IMR-90 (cell line): ENCODE results near the gene MCF2L2. TPM values are rescaled to one million over a fixed set of nuclear protein-coding genes. Genes with fewer than 3 reads are reported as not detected.

Source experiments
- ATAC-seq: fragments of 200-7000 bp; cut with Tn5 transposase; 2 replicates; pipeline ENCODE4 v1.9.1; 2020; ENCODE audit warnings: low read depth, mild to moderate bottlenecking, moderate library complexity
- BruUV-seq: library from RNA; stranded (reverse); fragments of 400-500 nt; replicated peaks from 2 replicates; lab custom pipeline; 2021; lab: Mats Ljungman, UMichigan
- CTCF ChIA-PET: fragments of 300-600 bp; formaldehyde crosslinking; extraction: SDS; loops from one replicate; lab custom pipeline; 2021; ENCODE audit warnings: antibody characterized with exemption; lab: Yijun Ruan, JAX
- POLR2A ChIA-PET: fragments of 300-600 bp; sonication (Branson Sonifier 250); formaldehyde crosslinking; loops from one replicate; lab custom pipeline; 2022; ENCODE audit warnings: antibody characterized with exemption; ENCODE audit not compliant: unreplicated experiment; lab: Charles Lee
- DNase-seq: peaks from one replicate; pipeline ENCODE4 v3.0.0; 2013
- H2AFZ ChIP-seq: replicated peaks from 2 replicates; pipeline ENCODE3; 2013; ENCODE audit warnings: low read length, mild to moderate bottlenecking; ENCODE audit not compliant: poor library complexity
- H2AK5ac ChIP-seq: 2 replicates; pipeline ENCODE4 v1.6.1; 2013; ENCODE audit warnings: low read depth, low read length, inconsistent platforms
- H2AK9ac ChIP-seq: replicated peaks from 2 replicates; pipeline ENCODE3; 2013; ENCODE audit warnings: mild to moderate bottlenecking, low read depth, low read length, moderate library complexity; ENCODE audit not compliant: poor library complexity
- H2BK120ac ChIP-seq: 2 replicates; pipeline ENCODE4 v1.6.1; 2013; ENCODE audit warnings: low read depth, low read length, inconsistent platforms
- H2BK15ac ChIP-seq: 3 replicates; pipeline ENCODE4 v1.6.1; 2013; ENCODE audit warnings: low read depth, low read length, inconsistent platforms
- H2BK20ac ChIP-seq: 2 replicates; pipeline ENCODE4 v1.6.1; 2013; ENCODE audit warnings: low read depth, mild to moderate bottlenecking, inconsistent platforms, low read length, moderate library complexity
- H2BK5ac ChIP-seq: 2 replicates; pipeline ENCODE4 v1.6.1; 2013; ENCODE audit warnings: mild to moderate bottlenecking, low read depth, low read length, inconsistent platforms; ENCODE audit not compliant: poor library complexity, severe bottlenecking
- H3K14ac ChIP-seq: replicated peaks from 2 replicates; pipeline ENCODE4 v1.6.1; 2013; ENCODE audit warnings: low read depth, low read length, inconsistent platforms
- H3K18ac ChIP-seq: 2 replicates; pipeline ENCODE4 v1.6.1; 2013; ENCODE audit warnings: low read depth, low read length, control low read depth
- H3K23ac ChIP-seq: 2 replicates; pipeline ENCODE4 v1.6.1; 2013; ENCODE audit warnings: low read depth, low read length, inconsistent platforms
- H3K27ac ChIP-seq: 2 replicates; pipeline ENCODE4 v1.5.1; 2013; ENCODE audit warnings: mild to moderate bottlenecking, control low read depth, low read length; ENCODE audit not compliant: insufficient read depth
- H3K27me3 ChIP-seq: 2 replicates; pipeline ENCODE4 v1.6.1; 2013; ENCODE audit warnings: low read length; ENCODE audit not compliant: control insufficient read depth, insufficient read depth
- H3K36me3 ChIP-seq: 2 replicates; pipeline ENCODE4 v1.6.1; 2013; ENCODE audit warnings: low read length, mixed read lengths; ENCODE audit not compliant: control insufficient read depth, insufficient read depth
- H3K4ac ChIP-seq: 2 replicates; pipeline ENCODE4 v1.6.1; 2013; ENCODE audit warnings: low read depth, low read length, inconsistent platforms
- H3K4me1 ChIP-seq: 2 replicates; pipeline ENCODE4 v1.6.1; 2013; ENCODE audit warnings: low read length, mixed read lengths; ENCODE audit not compliant: control insufficient read depth, insufficient read depth
- H3K4me2 ChIP-seq: 2 replicates; pipeline ENCODE4 v1.6.1; 2013; ENCODE audit warnings: low read depth, mild to moderate bottlenecking, control low read depth, low read length, moderate library complexity
- H3K4me3 ChIP-seq: 2 replicates; pipeline ENCODE4 v1.5.1; 2013; ENCODE audit warnings: low read depth, mild to moderate bottlenecking, control low read depth, low read length, moderate library complexity; ENCODE audit not compliant: insufficient read depth
- H3K56ac ChIP-seq: 2 replicates; pipeline ENCODE4 v1.6.1; 2013; ENCODE audit warnings: low read length, inconsistent platforms; ENCODE audit not compliant: insufficient read depth; ENCODE audit errors: extremely low read depth
- H3K79me1 ChIP-seq, 2 experiments: 2 replicates each; pipeline ENCODE4 v1.6.1; 2013; ENCODE audit warnings: low read length in 2 of 2, inconsistent platforms in 1 of 2, low read depth in 1 of 2
- H3K9ac ChIP-seq: 2 replicates; pipeline ENCODE4 v1.6.1; 2013; ENCODE audit warnings: low read depth, low read length, control low read depth
- H3K9me1 ChIP-seq: 2 replicates; pipeline ENCODE4 v1.6.1; 2013; ENCODE audit warnings: low read length, inconsistent platforms; ENCODE audit not compliant: insufficient read depth
- H3K9me3 ChIP-seq: 2 replicates; pipeline ENCODE4 v1.6.1; 2013; ENCODE audit warnings: low read length; ENCODE audit not compliant: control insufficient read depth, insufficient read depth
- H4K20me1 ChIP-seq: 2 replicates; pipeline ENCODE4 v1.6.1; 2013; ENCODE audit warnings: low read length, inconsistent platforms; ENCODE audit not compliant: insufficient read depth
- H4K5ac ChIP-seq: 2 replicates; pipeline ENCODE4 v1.6.1; 2013; ENCODE audit warnings: mild to moderate bottlenecking, low read depth, low read length, control low read depth
- H4K8ac ChIP-seq, 2 experiments: 2 replicates each; pipeline ENCODE4 v1.6.1; 2013; ENCODE audit warnings: low read depth in 2 of 2, low read length in 2 of 2, control low read depth in 1 of 2, inconsistent platforms in 1 of 2
- H4K91ac ChIP-seq: 2 replicates; pipeline ENCODE4 v1.6.1; 2013; ENCODE audit warnings: low read depth, low read length, inconsistent platforms; ENCODE audit not compliant: insufficient read depth
- BHLHE40 ChIP-seq: fragments of 150-350 bp; IDR thresholded peaks from 2 replicates; pipeline ENCODE4 v1.6.1; 2016; ENCODE audit warnings: mild to moderate bottlenecking, low read depth, low read length
- WGBS, 2 experiments: methylation state at CpG; one replicate each; pipeline versions ENCODE4 v1.1.5 to v1.1.7; 2013; ENCODE audit warnings: missing lambda C conversion rate in 2 of 2; ENCODE audit not compliant: insufficient read length in 1 of 2; ENCODE audit errors: extremely low coverage in 2 of 2; 5-methylcytosine and 5-hydroxymethylcytosine counted together
- dilution Hi-C: fragments of 300-500 bp; cut with HindIII; formaldehyde crosslinking; loops from one replicate; pipeline ENCODE4 v1.14.3; 2018; ENCODE audit warnings: low sequenced_read_pairs; ENCODE audit not compliant: unreplicated experiment
- in situ Hi-C: fragments of 300-500 bp; cut with MboI; formaldehyde crosslinking; loops from 3 replicates; pipeline ENCODE4 v1.14.3; 2019; ENCODE audit warnings: low sequenced_read_pairs, inconsistent platforms, mixed read lengths
- intact Hi-C: fragments of 100-400 bp; cut with micrococcal nuclease; formaldehyde crosslinking; loops from 2 replicates; pipeline ENCODE4 v1.10.0; 2022
- polyA plus RNA-seq, 3 experiments: library from polyadenylated mRNA; depleted of rRNA; stranded (reverse); fragments of >200 nt; gene quantifications; 2 replicates each; pipeline ENCODE4 v1.2.3, GENCODE V29; 2012; ENCODE audit warnings: low replicate concordance in 1 of 3
- total RNA-seq: library from RNA; depleted of rRNA; stranded (reverse); fragments of >200 nt; gene quantifications from 2 replicates; pipeline ENCODE4 v1.2.3, GENCODE V29; 2012

The MCF2L2 gene
- total and polyA plus RNA-seq, 2 of the 4 experiments (the other 2 are of a cell fraction): under 0.01 TPM; not detected in 1

DNA sequence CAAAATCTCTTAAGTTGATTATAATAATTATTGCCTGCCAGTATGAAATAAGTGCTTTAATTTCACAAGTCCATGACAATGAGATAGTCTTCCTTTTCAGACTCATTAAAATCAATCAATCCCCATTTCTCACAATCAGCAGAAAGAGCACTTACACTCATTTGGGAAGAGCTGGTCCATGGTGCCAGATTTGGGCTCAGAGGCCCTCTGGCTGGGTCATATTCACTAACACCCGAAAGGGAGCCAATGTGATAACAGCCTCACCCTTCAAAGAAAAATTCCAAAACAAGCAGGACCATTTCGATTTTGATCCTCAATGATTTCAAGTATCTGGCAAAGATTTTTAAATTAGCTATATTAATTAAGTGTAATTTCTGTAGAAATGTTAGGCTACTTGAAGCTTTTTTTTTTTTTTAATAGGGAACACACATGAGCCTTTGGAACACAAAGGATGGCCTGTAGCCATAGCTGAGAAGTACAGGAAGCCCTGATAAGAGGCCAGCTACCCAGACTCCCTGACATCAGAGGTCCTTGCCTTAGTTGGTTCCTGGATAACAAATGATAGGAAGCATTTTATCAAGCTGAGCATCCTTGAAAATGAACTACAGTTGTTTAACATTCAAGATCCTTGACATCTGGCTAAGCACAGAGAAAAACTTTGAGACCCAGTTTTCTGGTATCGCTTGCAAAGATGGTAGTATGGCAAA lies 17.1 kb downstream of the MCF2L2 start:
- Histone ChIP-seq H2BK20ac (no peak overlapping the region), H2AK5ac (no peak overlapping the region), H4K5ac (no peak overlapping the region), H3K18ac (no peak overlapping the region), H2BK15ac (no peak overlapping the region), H4K8ac (no peak overlapping the region), H3K4me2 (no peak overlapping the region), H2AFZ (no peak overlapping the region), H3K9me3 (no peaks in the 10 kb centered on the region), H3K4me3 (no peak overlapping the region), H3K56ac (no peak overlapping the region), H3K14ac (no peak overlapping the region), H3K23ac (no peak overlapping the region), H4K91ac (no peak overlapping the region), H3K4me1 (no peaks in the 10 kb centered on the region), H3K36me3 (no peaks in the 10 kb centered on the region), H2BK120ac (no peak overlapping the region), H3K9ac (no peak overlapping the region), H3K4ac (no peak overlapping the region), H3K27ac (no peak overlapping the region), H2AK9ac (no peak overlapping the region), H4K20me1 (no peaks in the 10 kb centered on the region; the same call in 1 of the 2 replicates), H3K9me1 (no peaks in the 10 kb centered on the region), H3K27me3 (peaks cover 15% of the 10 kb centered on the region), H2BK5ac (no peak overlapping the region), H3K79me1 (no peaks in the 10 kb centered on the region)
- intact Hi-C loops (no loop called here), in situ Hi-C loops (no loop called here), dilution Hi-C loops (no loop called here)
- POLR2A ChIA-PET: no interaction called here
- no peak for DNase-seq
- BruUV-seq: no TSS peak
- TF ChIP-seq BHLHE40: no peak
- ATAC-seq: no peak
- CTCF ChIA-PET: no interaction called here
- WGBS, 2 experiments: 86% methylated on average over 1 of the region's 3 CpGs; no CpG with 5 or more reads in 1 of the 2 experiments
